PFSK-1 (cell line): ENCODE results near the gene MLYCD.

Experiments used
- FOXP2 ChIP-seq: optimal IDR thresholded peaks from 2 replicates; pipeline ENCODE3; 2011; ENCODE audit warnings: borderline replicate concordance, control low read depth, inconsistent platforms; ENCODE audit not compliant: insufficient read depth; ENCODE audit errors: extremely low read length, extremely low read depth
- POLR2AphosphoS5 ChIP-seq: IDR thresholded peaks from 2 replicates; pipeline ENCODE4 v1.6.1; 2012; ENCODE audit warnings: low read depth, mild to moderate bottlenecking, control low read depth, low read length, moderate library complexity
- SIN3A ChIP-seq: IDR thresholded peaks from 2 replicates; pipeline ENCODE4 v1.6.1; 2012; ENCODE audit warnings: mild to moderate bottlenecking, low read length, moderate library complexity, borderline replicate concordance; ENCODE audit not compliant: insufficient read depth
- TAF1 ChIP-seq: IDR thresholded peaks from 2 replicates; pipeline ENCODE4 v1.6.1; 2012; ENCODE audit warnings: low read length, control low read depth, borderline replicate concordance; ENCODE audit not compliant: insufficient read depth
- TF ChIP-seq, protein P1 (sequence below), 2 experiments: IDR thresholded peaks; 2 replicates each; pipeline versions ENCODE4 v1.6.1 to v1.8.0; 2011 to 2012; ENCODE audit warnings: low read depth in 2 of 2, low read length in 2 of 2, control low read depth in 1 of 2, inconsistent platforms in 1 of 2, mild to moderate bottlenecking in 1 of 2, moderate library complexity in 1 of 2; ENCODE audit not compliant: insufficient read depth in 1 of 2

The MLYCD gene

GRCh38 chr16:83870830-83871229 lies 28.1 kb upstream of the MLYCD start:
- TF ChIP-seq, protein P1, sequence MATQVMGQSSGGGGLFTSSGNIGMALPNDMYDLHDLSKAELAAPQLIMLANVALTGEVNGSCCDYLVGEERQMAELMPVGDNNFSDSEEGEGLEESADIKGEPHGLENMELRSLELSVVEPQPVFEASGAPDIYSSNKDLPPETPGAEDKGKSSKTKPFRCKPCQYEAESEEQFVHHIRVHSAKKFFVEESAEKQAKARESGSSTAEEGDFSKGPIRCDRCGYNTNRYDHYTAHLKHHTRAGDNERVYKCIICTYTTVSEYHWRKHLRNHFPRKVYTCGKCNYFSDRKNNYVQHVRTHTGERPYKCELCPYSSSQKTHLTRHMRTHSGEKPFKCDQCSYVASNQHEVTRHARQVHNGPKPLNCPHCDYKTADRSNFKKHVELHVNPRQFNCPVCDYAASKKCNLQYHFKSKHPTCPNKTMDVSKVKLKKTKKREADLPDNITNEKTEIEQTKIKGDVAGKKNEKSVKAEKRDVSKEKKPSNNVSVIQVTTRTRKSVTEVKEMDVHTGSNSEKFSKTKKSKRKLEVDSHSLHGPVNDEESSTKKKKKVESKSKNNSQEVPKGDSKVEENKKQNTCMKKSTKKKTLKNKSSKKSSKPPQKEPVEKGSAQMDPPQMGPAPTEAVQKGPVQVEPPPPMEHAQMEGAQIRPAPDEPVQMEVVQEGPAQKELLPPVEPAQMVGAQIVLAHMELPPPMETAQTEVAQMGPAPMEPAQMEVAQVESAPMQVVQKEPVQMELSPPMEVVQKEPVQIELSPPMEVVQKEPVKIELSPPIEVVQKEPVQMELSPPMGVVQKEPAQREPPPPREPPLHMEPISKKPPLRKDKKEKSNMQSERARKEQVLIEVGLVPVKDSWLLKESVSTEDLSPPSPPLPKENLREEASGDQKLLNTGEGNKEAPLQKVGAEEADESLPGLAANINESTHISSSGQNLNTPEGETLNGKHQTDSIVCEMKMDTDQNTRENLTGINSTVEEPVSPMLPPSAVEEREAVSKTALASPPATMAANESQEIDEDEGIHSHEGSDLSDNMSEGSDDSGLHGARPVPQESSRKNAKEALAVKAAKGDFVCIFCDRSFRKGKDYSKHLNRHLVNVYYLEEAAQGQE (IDR thresholded peaks at IDR 0.05; ENCODE audit: insufficient read depth in 1 of 2, low read depth in 2 of 2, low read length in 2 of 2), result no peak
- no peak for TF ChIP-seq SIN3A
- no peak for TF ChIP-seq POLR2AphosphoS5
- no peak for TF ChIP-seq FOXP2
- TF ChIP-seq TAF1, result no peak

DNA sequence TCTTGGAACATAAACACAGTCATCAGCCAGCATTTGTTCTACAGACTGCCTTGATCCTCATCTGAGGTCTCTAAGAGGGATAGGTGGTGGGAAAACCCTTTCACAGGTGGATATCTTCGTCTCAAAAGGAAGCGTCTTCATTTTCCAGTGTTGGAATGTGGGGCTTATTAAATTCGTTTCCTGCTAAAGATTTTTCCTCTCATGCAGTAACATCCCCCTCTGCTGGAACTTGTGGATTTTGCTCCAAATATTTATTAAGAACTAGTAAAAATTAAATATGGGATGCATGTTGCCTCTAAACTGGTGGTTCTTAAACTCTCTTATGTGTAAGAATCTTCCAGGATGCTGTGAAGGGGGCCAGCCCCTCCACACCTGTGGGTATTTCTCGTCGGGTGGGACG lies 20.1 kb upstream of the MLYCD start:
- TF ChIP-seq SIN3A (no peak), TAF1 (no peak), FOXP2 (no peak), POLR2AphosphoS5 (no peak)
- TF ChIP-seq, protein P1 (IDR thresholded peaks at IDR 0.05; ENCODE audit: insufficient read depth in 1 of 2, low read depth in 2 of 2, low read length in 2 of 2), result no peak

- TF ChIP-seq, protein P1 (IDR thresholded peaks at IDR 0.05; ENCODE audit: insufficient read depth in 1 of 2, low read depth in 2 of 2, low read length in 2 of 2), result no peak
- TF ChIP-seq FOXP2 (no peak), SIN3A (no peak), POLR2AphosphoS5 (no peak), TAF1 (no peak)
Observed at GRCh38 chr16:83882163-83882885, 16.6 kb upstream of the MLYCD start.

DNA sequence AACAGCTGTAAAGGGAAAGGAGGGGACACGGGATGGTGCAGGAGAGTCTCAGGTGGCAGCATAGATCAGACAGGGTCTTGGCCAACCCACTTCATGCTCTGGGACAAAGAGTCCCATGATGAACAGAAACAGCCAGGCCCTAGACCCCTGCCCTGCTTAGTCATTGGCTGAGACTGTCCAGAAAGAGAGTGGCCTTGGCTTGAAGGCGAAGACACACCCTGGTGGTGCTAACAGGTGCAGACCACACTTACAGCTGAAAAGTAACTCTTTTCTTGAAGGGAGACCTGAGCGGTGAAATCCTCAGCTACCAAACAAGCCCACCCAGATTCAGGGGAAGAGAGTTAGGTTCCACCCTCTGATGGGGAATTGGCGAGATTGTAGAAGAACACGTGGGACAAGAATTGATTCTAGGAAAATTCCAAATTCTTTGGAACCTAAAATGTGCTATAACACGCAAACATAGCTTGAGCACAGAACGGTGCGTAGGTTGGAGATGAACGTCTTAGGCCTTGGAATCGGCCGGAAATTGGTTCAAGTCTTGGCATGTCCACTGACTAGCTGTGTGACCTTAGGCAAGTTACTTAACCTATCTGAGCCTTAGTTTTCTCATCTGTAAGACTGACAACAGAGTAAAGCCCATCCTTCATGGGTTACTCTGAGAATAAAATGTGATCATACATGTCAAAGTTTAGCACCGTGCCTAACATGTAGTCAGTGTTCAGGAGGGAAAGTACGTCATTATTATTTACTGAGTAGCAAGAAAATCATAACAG lies 12.5 kb upstream of the MLYCD start:
- TF ChIP-seq SIN3A (no peak), FOXP2 (no peak), POLR2AphosphoS5 (no peak), TAF1 (no peak)
- TF ChIP-seq, protein P1 (IDR thresholded peaks at IDR 0.05; ENCODE audit: insufficient read depth in 1 of 2, low read depth in 2 of 2, low read length in 2 of 2), result no peak
